ENCODE measurements around the gene SLC25A42.

GRCh38 chr19:19134687-19135158, 70.9 kb downstream of the SLC25A42 start:
- TF ChIP-seq CTCF (conservative IDR thresholded peaks at IDR 0.05; ENCODE audit: low read depth, low read length) (no peak), EZH2 (IDR thresholded peaks at IDR 0.05; ENCODE audit: borderline replicate concordance, low read depth, low read length, poor library complexity, severe bottlenecking) (no peak)

All from A673 (cell line).